Measurements from ENCODE around the gene NDRG3.

NDRG3 gene

GRCh38 chr20:36684747-36685146 lies 61.1 kb downstream of the NDRG3 start:
- no peak overlapping the region for H3K14ac ChIP-seq (ENCODE audit: low read length in 2 of 2)
- H3K4me2 ChIP-seq (ENCODE audit: low read length, poor library complexity, severe bottlenecking): no peak overlapping the region

GRCh38 chr20:36682311-36682710 lies 63.6 kb downstream of the NDRG3 start:
- no peak overlapping the region for H2BK15ac ChIP-seq (ENCODE audit: low read depth, poor library complexity, severe bottlenecking)
- H2AFZ ChIP-seq (ENCODE audit: low read depth, low read length): no peak overlapping the region
- H2BK120ac ChIP-seq (ENCODE audit: low read depth, low read length): no peak overlapping the region
- no peak overlapping the region for H4K91ac ChIP-seq (ENCODE audit: low read length)
- H3K18ac ChIP-seq (ENCODE audit: low read depth in 1 of 2, low read length in 2 of 2): no peak overlapping the region
- H2BK5ac ChIP-seq (ENCODE audit: low read depth, low read length, poor library complexity, severe bottlenecking): no peak overlapping the region
- no peak overlapping the region for H3K9ac ChIP-seq (ENCODE audit: low read length)
- WGBS: no CpG with 5 or more reads among the region's 1 CpG
- H3K23ac ChIP-seq (ENCODE audit: low read length in 2 of 2): no peak overlapping the region
- no peak overlapping the region for H3K4me3 ChIP-seq (ENCODE audit: insufficient read depth in 1 of 2, low read depth in 1 of 2, low read length in 2 of 2)
- no peak for DNase-seq
- no peak overlapping the region for H4K8ac ChIP-seq (ENCODE audit: low read length)
- H2BK12ac ChIP-seq (ENCODE audit: low read length in 2 of 2): no peak overlapping the region
- no peaks in the 10 kb centered on the region for H3K4me1 ChIP-seq (ENCODE audit: control insufficient read depth, insufficient read depth, low read depth, low read length)
- H3K36me3 ChIP-seq (ENCODE audit: control insufficient read depth in 1 of 2, insufficient read depth in 2 of 2, low read depth in 1 of 2, low read length in 2 of 2): peaks cover 7 to 57% of the 10 kb centered on the region in 2 experiments
- H3K4ac ChIP-seq (ENCODE audit: low read depth in 1 of 2, low read length in 2 of 2): no peak overlapping the region
- no peak overlapping the region for H3K4me2 ChIP-seq (ENCODE audit: low read length, poor library complexity, severe bottlenecking)
- H3K9me3 ChIP-seq (ENCODE audit: control insufficient read depth, low read length): no peaks in the 10 kb centered on the region
- no peaks in the 10 kb centered on the region for H3K79me1 ChIP-seq (replicated peaks; ENCODE audit: low read length, poor library complexity, severe bottlenecking)
- no peak overlapping the region for H3K14ac ChIP-seq (ENCODE audit: low read length in 2 of 2)
- H3K27ac ChIP-seq (ENCODE audit: low read length, poor library complexity, severe bottlenecking): no peak overlapping the region
- no peak overlapping the region for H2AK5ac ChIP-seq (ENCODE audit: low read length, severe bottlenecking)
- no peaks in the 10 kb centered on the region for H3K27me3 ChIP-seq (ENCODE audit: control insufficient read depth in 1 of 2, insufficient read depth in 1 of 2, low read length in 2 of 2)

More at GRCh38 chr20:36684747-36685146, 61.1 kb downstream of the NDRG3 start:
- H3K23ac ChIP-seq (ENCODE audit: low read length in 2 of 2): no peak overlapping the region
- H2BK12ac ChIP-seq (ENCODE audit: low read length in 2 of 2): no peak overlapping the region
- no peaks in the 10 kb centered on the region for H3K4me1 ChIP-seq (ENCODE audit: control insufficient read depth, insufficient read depth, low read depth, low read length)
- H3K9me3 ChIP-seq (ENCODE audit: control insufficient read depth, low read length): no peaks in the 10 kb centered on the region
- H3K9ac ChIP-seq (ENCODE audit: low read length): no peak overlapping the region
- DNase-seq: no peak
- no peak overlapping the region for H3K4ac ChIP-seq (ENCODE audit: low read depth in 1 of 2, low read length in 2 of 2)
- 100% methylated on average over 4 of the region's 6 CpGs for WGBS
- peaks cover 9 to 52% of the 10 kb centered on the region in 2 experiments for H3K36me3 ChIP-seq (ENCODE audit: control insufficient read depth in 1 of 2, insufficient read depth in 2 of 2, low read depth in 1 of 2, low read length in 2 of 2)
- no peak overlapping the region for H4K8ac ChIP-seq (ENCODE audit: low read length)
- no peak overlapping the region for H2AK5ac ChIP-seq (ENCODE audit: low read length, severe bottlenecking)
- H4K91ac ChIP-seq (ENCODE audit: low read length): no peak overlapping the region
- no peak overlapping the region for H2BK5ac ChIP-seq (ENCODE audit: low read depth, low read length, poor library complexity, severe bottlenecking)
- H2BK15ac ChIP-seq (ENCODE audit: low read depth, poor library complexity, severe bottlenecking): no peak overlapping the region
- no peak overlapping the region for H3K4me3 ChIP-seq (ENCODE audit: insufficient read depth in 1 of 2, low read depth in 1 of 2, low read length in 2 of 2)
- no peaks in the 10 kb centered on the region for H3K79me1 ChIP-seq (replicated peaks; ENCODE audit: low read length, poor library complexity, severe bottlenecking)
- H2AFZ ChIP-seq (ENCODE audit: low read depth, low read length): no peak overlapping the region
- no peak overlapping the region for H3K18ac ChIP-seq (ENCODE audit: low read depth in 1 of 2, low read length in 2 of 2)
- no peak overlapping the region for H3K27ac ChIP-seq (ENCODE audit: low read length, poor library complexity, severe bottlenecking)
- H3K27me3 ChIP-seq (ENCODE audit: control insufficient read depth in 1 of 2, insufficient read depth in 1 of 2, low read length in 2 of 2): no peaks in the 10 kb centered on the region
- H2BK120ac ChIP-seq (ENCODE audit: low read depth, low read length): no peak overlapping the region

- Histone ChIP-seq H2AK5ac (ENCODE audit: low read length, severe bottlenecking) (no peak overlapping the region), H3K79me1 (replicated peaks; ENCODE audit: low read length, poor library complexity, severe bottlenecking) (no peaks in the 10 kb centered on the region), H3K14ac (ENCODE audit: low read length in 2 of 2) (no peak overlapping the region), H3K36me3 (ENCODE audit: control insufficient read depth in 1 of 2, insufficient read depth in 2 of 2, low read depth in 1 of 2, low read length in 2 of 2) (peaks cover 0 to 36% of the 10 kb centered on the region in 2 experiments), H2AFZ (ENCODE audit: low read depth, low read length) (peak overlapping the region; percentile 57), H3K27me3 (ENCODE audit: control insufficient read depth in 1 of 2, insufficient read depth in 1 of 2, low read length in 2 of 2) (no peaks in the 10 kb centered on the region), H2BK5ac (ENCODE audit: low read depth, low read length, poor library complexity, severe bottlenecking) (no peak overlapping the region), H3K4me1 (ENCODE audit: control insufficient read depth, insufficient read depth, low read depth, low read length) (peaks cover 2% of the 10 kb centered on the region), H3K23ac (ENCODE audit: low read length in 2 of 2) (no peak overlapping the region), H3K9me3 (ENCODE audit: control insufficient read depth, low read length) (no peaks in the 10 kb centered on the region), H4K91ac (ENCODE audit: low read length) (peak overlapping the region; percentile 83), H3K18ac (ENCODE audit: low read depth in 1 of 2, low read length in 2 of 2) (peak overlapping the region in 1 of 2 experiments; percentile 60), H3K9ac (ENCODE audit: low read length) (no peak overlapping the region), H3K27ac (ENCODE audit: low read length, poor library complexity, severe bottlenecking) (peak overlapping the region; percentile 81), H3K4ac (ENCODE audit: low read depth in 1 of 2, low read length in 2 of 2) (peak overlapping the region in 1 of 2 experiments; percentile 2), H2BK15ac (ENCODE audit: low read depth, poor library complexity, severe bottlenecking) (no peak overlapping the region), H3K4me2 (ENCODE audit: low read length, poor library complexity, severe bottlenecking) (peak overlapping the region; percentile 62), H2BK120ac (ENCODE audit: low read depth, low read length) (no peak overlapping the region), H3K4me3 (ENCODE audit: insufficient read depth in 1 of 2, low read depth in 1 of 2, low read length in 2 of 2) (peak overlapping the region in 1 of 2 experiments; percentile 38), H2BK12ac (ENCODE audit: low read length in 2 of 2) (no peak overlapping the region), H4K8ac (ENCODE audit: low read length) (peak overlapping the region; percentile 99)
- WGBS: 49% methylated on average over 8 of the region's 8 CpGs
- DNase-seq: no peak
Observed at GRCh38 chr20:36677422-36677771, 68.5 kb downstream of the NDRG3 start.

- Histone ChIP-seq H3K27me3 (ENCODE audit: control insufficient read depth in 1 of 2, insufficient read depth in 1 of 2, low read length in 2 of 2) (no peaks in the 10 kb centered on the region), H4K8ac (ENCODE audit: low read length) (peak overlapping the region; percentile 96), H3K14ac (ENCODE audit: low read length in 2 of 2) (peak overlapping the region in 1 of 2 experiments; percentile 61), H3K9me3 (ENCODE audit: control insufficient read depth, low read length) (no peaks in the 10 kb centered on the region), H3K4me3 (ENCODE audit: insufficient read depth in 1 of 2, low read depth in 1 of 2, low read length in 2 of 2) (peak overlapping the region in 1 of 2 experiments; percentile 71), H3K4me1 (ENCODE audit: control insufficient read depth, insufficient read depth, low read depth, low read length) (peaks cover 2% of the 10 kb centered on the region), H3K36me3 (ENCODE audit: control insufficient read depth in 1 of 2, insufficient read depth in 2 of 2, low read depth in 1 of 2, low read length in 2 of 2) (peaks cover 0 to 33% of the 10 kb centered on the region in 2 experiments), H3K4ac (ENCODE audit: low read depth in 1 of 2, low read length in 2 of 2) (peak overlapping the region; percentile 81 to 95), H3K27ac (ENCODE audit: low read length, poor library complexity, severe bottlenecking) (peak overlapping the region; percentile 85), H3K18ac (ENCODE audit: low read depth in 1 of 2, low read length in 2 of 2) (peak overlapping the region; percentile 81 to 98), H3K79me1 (replicated peaks; ENCODE audit: low read length, poor library complexity, severe bottlenecking) (no peaks in the 10 kb centered on the region), H2BK12ac (ENCODE audit: low read length in 2 of 2) (no peak overlapping the region), H3K4me2 (ENCODE audit: low read length, poor library complexity, severe bottlenecking) (peak overlapping the region; percentile 88), H2AK5ac (ENCODE audit: low read length, severe bottlenecking) (no peak overlapping the region), H4K91ac (ENCODE audit: low read length) (peak overlapping the region; percentile 83), H3K23ac (ENCODE audit: low read length in 2 of 2) (no peak overlapping the region), H2BK120ac (ENCODE audit: low read depth, low read length) (peak overlapping the region; percentile 64), H2BK15ac (ENCODE audit: low read depth, poor library complexity, severe bottlenecking) (peak overlapping the region; percentile 23), H3K9ac (ENCODE audit: low read length) (no peak overlapping the region), H2AFZ (ENCODE audit: low read depth, low read length) (peak overlapping the region; percentile 83), H2BK5ac (ENCODE audit: low read depth, low read length, poor library complexity, severe bottlenecking) (peak overlapping the region; percentile 80)
- peak; percentile 97 for DNase-seq
- 10% methylated on average over 27 of the region's 27 CpGs for WGBS
Observed at GRCh38 chr20:36676701-36677421, 69.0 kb downstream of the NDRG3 start.

Data from mesenchymal stem cell (in vitro differentiated cells and primary cell).